PC-9 (cell line): ENCODE measurements around the gene LSS.

Source experiments
- CTCF ChIP-seq: fragments of 200-600 bp; sonication (generic); conservative IDR thresholded peaks from 2 replicates; pipeline ENCODE4 v1.6.1; 2017; ENCODE audit warnings: mixed run types, antibody characterized with exemption, mild to moderate bottlenecking, moderate library complexity
- EZH2 ChIP-seq: fragments of 200-600 bp; sonication (generic); IDR thresholded peaks from 2 replicates; pipeline ENCODE4 v1.8.0; 2017; ENCODE audit warnings: antibody characterized with exemption, low read depth

GRCh38 chr21:46218906-46219590, 9.5 kb downstream of the LSS start:
- TF ChIP-seq CTCF (no peak), EZH2 (no peak)
